Fibroblast of skin of left quadriceps (primary cell): Measurements from ENCODE around the gene MGA.
A peak's percentile ranks its signal among the peaks of the same experiment; 100 is the strongest.

Source experiments
- DNase-seq, 2 experiments: peaks; one replicate each; pipeline ENCODE4 v3.0.0-alpha.2; 2013; ENCODE audit warnings: low read depth in 2 of 2

The MGA gene

GRCh38 chr15:41806291-41807181 lies 146.3 kb downstream of the MGA start:
- no peak for DNase-seq

DNA sequence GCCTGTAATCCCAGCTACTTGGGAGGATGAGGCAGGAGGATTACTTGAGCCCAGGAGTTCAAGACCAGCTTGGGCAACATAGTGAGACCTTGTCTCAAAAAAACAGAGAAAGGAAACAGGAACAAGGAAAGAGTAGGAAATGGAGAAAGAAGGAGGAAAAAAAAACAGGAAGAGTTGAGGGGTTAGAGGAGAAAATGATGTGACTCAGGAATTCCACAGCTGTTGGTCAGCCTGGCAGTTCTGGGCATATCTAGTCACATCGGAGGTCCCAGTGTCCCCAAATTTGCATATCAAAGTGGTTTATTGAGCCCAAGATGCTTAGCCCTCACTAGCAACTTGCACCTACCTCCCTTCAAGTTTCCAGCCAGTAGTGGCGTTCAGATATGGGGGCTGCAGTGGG lies 148.9 kb downstream of the MGA start:
- DNase-seq, result no peak

DNA sequence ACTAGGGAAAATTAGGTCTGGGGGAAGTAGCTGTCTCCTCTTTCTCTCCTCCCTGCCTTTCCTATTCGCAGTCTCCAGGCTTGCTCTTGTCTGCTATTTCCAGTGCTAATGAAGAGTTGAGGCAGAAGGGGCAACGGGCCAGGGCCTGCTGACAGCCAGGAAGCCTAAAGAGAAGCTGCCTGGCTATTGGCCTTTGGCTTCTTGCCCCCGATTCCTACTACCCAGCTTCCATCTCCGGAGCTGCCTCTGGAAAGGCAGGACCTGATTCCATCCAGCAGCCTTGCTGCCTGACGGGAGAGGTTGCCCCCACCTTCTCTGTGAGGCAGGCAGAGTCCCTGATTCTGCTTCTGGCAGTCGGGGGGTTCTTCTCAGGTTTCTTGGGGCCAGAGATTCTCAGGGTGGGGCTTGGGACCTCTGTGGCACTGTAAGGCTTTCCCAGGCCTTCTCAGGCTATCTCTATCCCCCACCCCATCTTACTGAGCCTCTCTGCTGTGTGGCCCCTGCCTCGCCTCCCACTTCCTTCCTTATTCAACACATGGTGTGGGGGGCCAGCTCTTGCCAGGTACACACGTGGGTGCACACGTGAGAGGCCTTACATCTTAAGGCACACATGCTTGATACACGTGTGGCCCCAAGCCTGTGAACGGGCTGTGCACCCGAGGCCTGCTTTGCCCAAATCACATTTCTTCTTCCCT lies 149.5 kb downstream of the MGA start:
- DNase-seq, result no peak

DNA sequence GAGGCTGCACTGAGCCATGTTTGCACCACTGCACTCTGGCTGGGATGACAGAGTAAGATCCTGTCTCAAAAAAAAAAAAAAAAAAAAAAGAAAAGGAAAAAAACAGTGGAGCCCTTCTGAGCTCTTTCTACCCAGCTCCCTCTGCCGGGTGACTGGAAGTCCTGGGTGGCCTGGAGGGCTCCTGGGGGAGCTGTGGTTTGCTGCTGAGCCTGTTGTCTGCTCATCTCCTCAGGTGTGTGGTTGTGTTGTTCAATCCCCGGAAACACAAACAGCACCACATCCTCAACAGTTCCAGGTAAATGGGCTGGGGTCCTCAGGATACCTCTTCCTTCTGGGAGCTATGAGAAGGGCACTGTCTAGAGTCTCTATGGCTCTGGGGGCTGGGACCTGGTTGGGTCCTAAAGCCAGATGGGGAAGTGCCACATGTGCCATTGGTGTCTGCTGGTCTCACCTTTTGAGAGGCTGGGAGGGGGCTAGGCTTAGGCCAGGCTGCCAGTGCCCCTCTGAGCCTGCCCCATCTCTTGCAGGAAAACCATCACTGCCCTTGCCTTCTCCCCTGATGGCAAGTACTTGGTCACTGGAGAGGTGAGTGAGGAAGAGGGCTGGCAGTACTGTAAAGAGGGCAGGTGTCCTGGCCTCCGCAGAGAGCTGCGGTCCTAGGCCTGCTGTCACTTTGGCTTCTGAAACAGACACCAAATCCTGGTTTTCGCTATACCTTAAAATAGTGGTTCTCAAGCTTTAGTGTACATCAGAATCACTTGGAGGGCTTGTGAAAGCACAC lies 150.6 kb downstream of the MGA start:
- DNase-seq, result no peak

DNA sequence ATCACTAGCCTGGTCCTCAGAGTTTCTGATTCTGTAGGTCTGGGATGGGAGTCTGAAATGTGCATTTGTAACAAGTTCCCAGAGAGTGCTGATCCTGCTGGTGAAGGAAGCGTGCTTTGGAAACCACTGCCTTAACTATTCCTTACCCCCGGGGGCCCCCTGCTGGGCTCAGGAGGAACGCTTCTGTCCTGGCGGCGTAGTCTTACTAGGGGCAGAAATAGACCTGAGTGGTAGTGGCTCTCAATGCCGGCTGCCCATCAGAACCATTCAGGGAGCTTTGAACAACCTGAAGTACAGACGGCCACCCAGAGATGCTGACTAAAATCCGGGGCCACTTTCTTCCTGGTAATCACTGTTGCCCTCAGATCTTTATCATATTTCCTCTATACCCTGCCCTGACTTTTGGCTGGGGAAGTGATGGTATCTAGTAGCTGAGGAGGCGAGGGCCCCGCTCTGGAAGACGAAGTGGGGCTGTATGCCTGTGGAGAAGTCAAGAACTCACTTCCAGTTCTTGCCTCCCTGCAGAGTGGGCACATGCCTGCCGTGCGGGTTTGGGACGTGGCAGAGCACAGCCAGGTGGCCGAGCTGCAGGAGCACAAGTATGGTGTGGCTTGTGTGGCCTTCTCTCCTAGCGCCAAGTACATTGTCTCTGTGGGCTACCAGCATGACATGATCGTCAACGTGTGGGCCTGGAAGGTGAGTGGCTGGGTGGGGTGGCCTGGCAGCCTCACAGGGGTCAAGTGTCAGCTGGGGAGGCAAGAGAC lies 151.4 kb downstream of the MGA start:
- DNase-seq, result peak; percentile 54 to 57

DNA sequence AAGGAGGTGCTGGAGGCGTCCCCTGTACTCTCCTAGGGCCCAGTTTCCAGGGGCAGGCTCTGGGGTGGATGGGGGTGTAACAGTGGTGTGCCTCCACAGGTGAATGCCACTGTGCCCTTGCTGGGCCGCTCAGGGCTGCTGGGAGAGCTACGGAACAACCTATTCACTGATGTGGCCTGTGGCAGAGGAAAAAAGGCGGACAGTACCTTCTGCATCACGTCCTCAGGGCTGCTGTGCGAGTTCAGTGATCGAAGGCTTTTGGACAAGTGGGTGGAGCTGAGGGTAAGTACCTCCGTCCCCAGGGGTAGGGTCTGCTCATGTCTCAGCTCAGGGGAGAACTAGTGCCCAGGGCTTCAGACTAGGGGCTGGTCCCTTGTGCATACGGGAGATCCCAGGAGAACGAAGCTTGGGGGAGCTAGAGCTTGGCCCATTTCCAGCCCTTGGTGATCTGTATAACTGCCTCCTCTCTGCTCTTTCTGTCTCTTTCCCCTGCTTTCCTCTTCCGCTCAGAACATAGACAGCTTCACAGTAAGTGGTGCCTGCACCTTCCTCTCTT lies 152.7 kb downstream of the MGA start:
- DNase-seq, result no peak

DNA sequence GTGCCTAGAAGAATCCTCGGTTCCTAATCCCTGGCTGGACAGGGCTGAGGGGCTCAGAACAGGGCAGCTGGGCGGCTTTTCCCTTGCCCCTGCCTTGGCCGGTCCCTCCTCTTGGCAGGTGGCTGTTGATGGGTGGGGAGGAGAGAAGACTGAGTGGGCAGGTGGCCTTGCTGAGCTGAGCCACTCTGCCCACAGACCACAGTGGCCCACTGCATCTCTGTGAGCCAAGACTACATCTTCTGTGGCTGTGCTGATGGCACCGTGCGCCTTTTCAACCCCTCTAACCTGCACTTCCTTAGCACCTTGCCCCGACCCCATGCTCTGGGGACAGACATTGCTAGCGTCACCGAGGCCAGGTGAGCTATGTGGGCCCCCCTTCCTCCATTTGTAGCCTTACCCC lies 153.2 kb downstream of the MGA start:
- no peak for DNase-seq

DNA sequence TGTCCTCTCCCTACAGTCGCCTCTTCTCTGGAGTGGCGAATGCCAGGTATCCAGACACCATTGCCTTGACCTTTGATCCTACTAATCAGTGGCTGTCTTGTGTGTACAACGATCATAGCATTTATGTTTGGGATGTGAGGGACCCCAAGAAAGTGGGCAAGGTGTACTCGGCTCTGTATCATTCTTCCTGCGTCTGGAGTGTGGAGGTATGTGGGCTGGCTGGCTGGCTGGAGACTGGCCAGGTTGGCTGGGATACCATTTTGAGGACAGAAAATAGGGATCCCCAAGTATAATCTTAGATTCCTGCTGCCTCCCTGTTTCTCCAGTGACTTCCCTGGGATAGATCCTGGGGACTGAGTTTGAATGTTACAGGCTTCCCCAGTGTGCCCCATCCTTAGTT lies 154.3 kb downstream of the MGA start:
- no peak for DNase-seq

- no peak for DNase-seq
These were observed 156.6 kb downstream of the MGA start for GRCh38 chr15:41816788-41817187.

DNA sequence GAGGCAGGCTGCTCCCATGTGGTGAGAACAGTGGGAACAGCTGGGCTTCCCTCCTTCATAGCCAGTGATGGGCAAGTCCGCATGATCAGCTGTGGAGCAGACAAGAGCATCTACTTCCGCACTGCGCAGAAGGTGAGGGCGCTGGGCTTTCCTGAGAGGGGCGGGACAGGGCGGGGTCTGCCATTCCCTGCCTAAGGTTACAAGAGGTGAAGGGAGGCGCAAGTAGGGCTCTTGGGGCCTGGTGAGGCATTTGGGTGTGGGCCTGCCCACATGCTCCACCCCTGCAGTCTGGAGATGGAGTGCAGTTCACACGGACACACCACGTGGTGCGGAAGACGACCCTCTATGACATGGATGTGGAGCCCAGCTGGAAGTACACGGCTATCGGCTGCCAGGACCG lies 157.1 kb downstream of the MGA start:
- no peak for DNase-seq

DNA sequence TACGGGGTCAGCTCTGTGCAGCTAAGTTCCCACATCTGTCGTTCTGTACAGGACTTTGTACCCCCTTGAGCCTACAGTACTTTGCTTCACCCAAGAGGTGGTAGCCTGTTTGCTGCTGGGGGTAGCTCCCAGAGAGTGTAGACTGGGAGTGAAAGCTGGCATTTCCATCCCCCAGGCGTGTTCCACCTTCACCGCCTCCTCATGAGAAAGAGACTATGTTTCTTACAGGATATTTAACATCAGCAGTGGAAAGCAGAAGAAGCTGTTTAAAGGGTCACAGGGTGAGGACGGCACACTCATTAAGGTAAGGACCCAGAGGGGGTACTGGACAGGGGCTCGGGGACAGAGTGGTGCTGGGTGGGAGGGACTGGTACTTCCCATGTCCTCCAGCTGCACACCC lies 157.6 kb downstream of the MGA start:
- no peak for DNase-seq

GRCh38 chr15:41819455-41820050 lies 159.3 kb downstream of the MGA start:
- DNase-seq, result no peak

DNA sequence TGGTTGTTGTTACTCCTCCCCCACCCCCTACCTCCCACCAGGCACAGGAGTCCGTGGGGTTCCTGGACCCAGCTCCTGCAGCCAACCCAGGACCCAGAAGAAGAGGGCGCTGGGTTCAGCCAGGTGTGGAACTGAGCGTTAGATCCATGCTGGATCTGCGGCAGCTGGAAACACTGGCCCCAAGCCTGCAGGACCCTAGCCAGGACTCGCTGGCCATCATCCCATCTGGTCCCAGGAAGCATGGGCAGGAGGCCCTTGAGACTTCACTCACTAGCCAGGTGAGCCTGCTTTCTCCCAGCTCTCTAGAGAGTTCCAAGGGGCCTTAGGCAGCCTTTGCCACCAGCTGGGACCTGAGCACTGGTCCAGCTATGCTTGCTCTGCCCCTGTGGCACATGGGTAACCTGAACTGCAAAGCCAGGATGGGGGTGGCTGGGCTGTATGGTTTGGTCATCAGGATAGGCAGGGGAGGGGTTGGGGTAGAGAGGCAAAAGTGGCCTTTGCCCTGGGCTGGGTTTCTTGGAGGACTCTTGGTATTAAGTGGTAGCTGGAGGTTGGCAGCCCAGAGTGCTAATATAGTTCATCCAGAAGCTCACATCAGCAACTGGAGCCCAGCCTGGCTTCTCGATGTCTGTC lies 160.7 kb downstream of the MGA start:
- no peak for DNase-seq

- no peak for DNase-seq
These were observed 161.6 kb downstream of the MGA start for GRCh38 chr15:41821831-41822230.

DNA sequence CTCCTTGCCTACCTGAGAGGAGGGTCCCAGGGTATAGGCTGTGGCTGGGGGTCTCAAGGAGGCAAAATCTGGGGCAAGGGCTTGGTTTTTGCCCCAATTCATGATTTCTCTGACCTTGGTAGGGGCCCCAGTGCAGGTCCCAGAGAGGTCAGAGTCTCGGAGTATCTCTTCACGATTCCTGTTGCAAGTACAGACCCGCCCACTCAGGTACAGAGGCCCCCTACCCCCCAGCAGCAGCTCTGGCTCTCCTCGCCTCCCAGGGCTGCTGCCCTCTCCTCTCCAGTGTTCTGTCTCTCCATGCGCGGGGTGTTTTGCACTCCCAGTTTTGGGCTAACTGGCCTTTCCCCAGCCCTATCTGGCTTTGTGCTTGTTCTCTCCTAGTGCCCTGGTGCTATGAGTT lies 162.3 kb downstream of the MGA start:
- no peak for DNase-seq
